Ovary (tissue), 9 donors: ENCODE measurements around the gene ADAMTS17. TPM values are rescaled to one million over a fixed set of nuclear protein-coding genes. Genes with fewer than 3 reads are reported as not detected.
"Not testable (repeated sequence)": the region's sequence is repeated elsewhere in the genome, so short reads cannot be mapped to it uniquely, and the experiment has no call there.

ENCODE experiments used
- DNase-seq, 5 donors: peaks; one replicate each; pipeline ENCODE4 v3.0.0-alpha.2; 2019 to 2020
- H3K27ac ChIP-seq, 2 donors: fragments of 200-600 bp; one replicate each; pipeline versions ENCODE4 v1.5.1 to v1.8.0; 2019 to 2022
- H3K27me3 ChIP-seq: fragments of 200-600 bp; one replicate; pipeline ENCODE4 v1.8.0; 2022
- H3K36me3 ChIP-seq: fragments of 200-600 bp; sonication (generic); one replicate; pipeline ENCODE4 v1.5.1; 2019
- H3K4me1 ChIP-seq: one replicate; pipeline ENCODE4 v1.8.1; 2013; ENCODE audit warnings: mild to moderate bottlenecking, moderate library complexity; ENCODE audit not compliant: insufficient read depth
- H3K4me3 ChIP-seq: fragments of 200-600 bp; sonication (generic); one replicate; pipeline ENCODE4 v1.5.1; 2017
- H3K9me3 ChIP-seq, 2 donors: fragments of 200-600 bp in 1 of 2; sonication (generic) in 1 of 2; one replicate each; pipeline versions ENCODE4 v1.5.1 to v1.8.1; 2013 to 2019; ENCODE audit warnings: mild to moderate bottlenecking in 1 of 2, moderate library complexity in 1 of 2
- EP300 ChIP-seq: sonication (generic); formaldehyde crosslinking; IDR thresholded peaks from one replicate; pipeline ENCODE4 v1.6.1; 2017; ENCODE audit warnings: antibody characterized with exemption
- POLR2A ChIP-seq: fragments of 450-650 bp; IDR thresholded peaks from one replicate; pipeline ENCODE4 v1.6.1; 2017; ENCODE audit warnings: antibody characterized with exemption, mild to moderate bottlenecking, moderate library complexity
- WGBS, 3 donors: extraction: QIAGEN DNeasy Blood & Tissue Kit in 1 of 3; methylation state at CpG; one replicate each; pipeline versions ENCODE4 v1.1.5 to v1.1.7; 2013 to 2017; 5-methylcytosine and 5-hydroxymethylcytosine counted together
- intact Hi-C, 4 donors: fragments of 100-400 bp; cut with DNase I; formaldehyde crosslinking; loops; one replicate each; pipeline versions ENCODE4 v1.11.0 to v1.15.1; 2022 to 2023
- polyA plus RNA-seq, 2 donors: library from polyadenylated mRNA; stranded (reverse); fragments of 200-250 nt in 1 of 2; fragments of 350-450 nt in 1 of 2; fragmentation: Illumina TruSeq in 1 of 2; extraction: RNeasy Lipid Tissue Mini Kit (QIAGEN cat#74804) in 1 of 2; gene quantifications; one replicate each; pipeline ENCODE4 v1.2.3, GENCODE V29; 2013 to 2014
- small RNA-seq: library from RNA; depleted of rRNA; stranded (forward); fragments of <200 nt; gene quantifications from one replicate; pipeline ENCODE3, GENCODE V24; 2016
- total RNA-seq, 7 donors: library from RNA; depleted of rRNA in 2 of 7; stranded (reverse); fragments of >200 nt in 2 of 7; fragmentation: NEBNext Ultra II Directional in 3 of 7; extraction: Animal tissue kit (Norgen Biotek cat#: 25700) in 3 of 7; gene quantifications; one replicate each; pipeline versions ENCODE4 v1.1.0 to v1.2.4, GENCODE V29; 2016 to 2023
- TF ChIP-seq, protein P1 (sequence below), 3 donors: fragments of 450-650 bp in 2 of 3; fragments of 200-600 bp in 1 of 3; IDR thresholded peaks; one replicate each; pipeline versions ENCODE4 v1.5.1 to v1.8.0; 2016 to 2022; ENCODE audit warnings: antibody characterized with exemption in 3 of 3, mild to moderate bottlenecking in 1 of 3
- donor health status: DM: no; HTN: no; CAD: no; lungs with moderate emphysema.
- donor health status: DM: no; HTN: no; CAD: no.
- donor health status: Bipolar disorder and iron deficiency.
- donor health status: DM: yes; HTN: yes; CAD: no.
- donor health status: DM: no; HTN: no; CAD: no.
- donor health status: DM: yes; HTN: yes; CAD: no.

Gene ADAMTS17
- total and polyA plus RNA-seq, 9 donors, result 1.3 to 11.3 (median 5.9) TPM

DNA sequence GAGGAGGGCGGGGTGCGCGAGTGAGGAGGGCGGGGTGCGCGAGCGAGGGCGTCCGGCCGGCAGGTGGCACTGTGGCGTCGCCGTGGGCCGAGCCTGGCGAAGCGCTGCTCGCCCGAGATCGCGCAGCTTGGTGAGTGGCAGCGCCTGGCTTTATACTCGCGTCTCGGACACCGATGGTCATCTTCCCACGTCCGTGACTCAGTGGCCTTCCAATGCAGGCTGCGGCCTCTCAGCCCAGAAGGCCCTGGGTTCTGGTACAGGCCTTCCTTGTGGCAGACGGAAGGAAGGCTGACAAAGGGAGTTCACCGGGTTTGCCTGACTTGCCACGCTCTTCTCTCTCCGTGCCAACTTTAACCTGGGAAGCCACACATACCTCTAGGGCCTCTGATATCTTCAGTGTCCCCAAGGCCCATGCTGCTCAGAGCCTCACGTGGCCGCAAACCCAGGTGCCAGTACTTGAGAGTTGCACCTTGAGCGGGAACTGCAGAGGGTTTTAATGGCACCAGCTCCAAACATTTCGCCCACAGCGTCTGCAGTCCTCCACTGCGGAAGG is 413.3 kb downstream of the ADAMTS17 start:
- DNase-seq, result peak; percentile 56 to 90 (median 86)
- Histone ChIP-seq H3K27ac (peak overlapping the region; percentile 79 to 88), H3K36me3 (no peaks in the 10 kb centered on the region), H3K4me3 (peak overlapping the region; percentile 39), H3K9me3 (no peaks in the 10 kb centered on the region), H3K27me3 (no peaks in the 10 kb centered on the region), H3K4me1 (peaks cover 1% of the 10 kb centered on the region)
- intact Hi-C loops, result loop anchor here in 1 of 4 donors (5.0 kb wide), 1 partner anchor 414 kb away; the partner anchor contains the start of gene ADAMTS17
- WGBS, 3 donors, result 8 to 17% (median 13%) methylated on average over 35 to 38 of the region's 38 CpGs
- TF ChIP-seq, protein P1, sequence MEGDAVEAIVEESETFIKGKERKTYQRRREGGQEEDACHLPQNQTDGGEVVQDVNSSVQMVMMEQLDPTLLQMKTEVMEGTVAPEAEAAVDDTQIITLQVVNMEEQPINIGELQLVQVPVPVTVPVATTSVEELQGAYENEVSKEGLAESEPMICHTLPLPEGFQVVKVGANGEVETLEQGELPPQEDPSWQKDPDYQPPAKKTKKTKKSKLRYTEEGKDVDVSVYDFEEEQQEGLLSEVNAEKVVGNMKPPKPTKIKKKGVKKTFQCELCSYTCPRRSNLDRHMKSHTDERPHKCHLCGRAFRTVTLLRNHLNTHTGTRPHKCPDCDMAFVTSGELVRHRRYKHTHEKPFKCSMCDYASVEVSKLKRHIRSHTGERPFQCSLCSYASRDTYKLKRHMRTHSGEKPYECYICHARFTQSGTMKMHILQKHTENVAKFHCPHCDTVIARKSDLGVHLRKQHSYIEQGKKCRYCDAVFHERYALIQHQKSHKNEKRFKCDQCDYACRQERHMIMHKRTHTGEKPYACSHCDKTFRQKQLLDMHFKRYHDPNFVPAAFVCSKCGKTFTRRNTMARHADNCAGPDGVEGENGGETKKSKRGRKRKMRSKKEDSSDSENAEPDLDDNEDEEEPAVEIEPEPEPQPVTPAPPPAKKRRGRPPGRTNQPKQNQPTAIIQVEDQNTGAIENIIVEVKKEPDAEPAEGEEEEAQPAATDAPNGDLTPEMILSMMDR (IDR thresholded peaks at IDR 0.05), result peak; percentile 50 to 64 (median 59)
- TF ChIP-seq POLR2A (no peak), EP300 (no peak)

DNA sequence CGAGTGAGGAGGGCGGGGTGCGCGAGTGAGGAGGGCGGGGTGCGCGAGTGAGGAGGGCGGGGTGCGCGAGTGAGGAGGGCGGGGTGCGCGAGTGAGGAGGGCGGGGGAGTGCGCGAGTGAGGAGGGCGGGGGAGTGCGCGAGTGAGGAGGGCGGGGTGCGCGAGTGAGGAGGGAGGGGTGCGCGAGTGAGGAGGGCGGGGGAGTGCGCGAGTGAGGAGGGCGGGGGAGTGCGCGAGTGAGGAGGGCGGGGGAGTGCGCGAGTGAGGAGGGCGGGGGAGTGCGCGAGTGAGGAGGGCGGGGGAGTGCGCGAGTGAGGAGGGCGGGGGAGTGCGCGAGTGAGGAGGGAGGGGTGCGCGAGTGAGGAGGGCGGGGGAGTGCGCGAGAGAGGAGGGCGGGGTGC is 415.2 kb downstream of the ADAMTS17 start:
- intact Hi-C loops, result loop anchor here in 1 of 4 donors (5.0 kb wide), 1 partner anchor 416 kb away; the partner anchor contains the start of gene ADAMTS17
- not testable (repeated sequence) for H3K4me3 ChIP-seq, H3K36me3 ChIP-seq, H3K27ac ChIP-seq, DNase-seq, H3K9me3 ChIP-seq, H3K27me3 ChIP-seq, H3K4me1 ChIP-seq
- no CpG with 5 or more reads among the region's 48 CpGs for WGBS, 3 donors

DNA sequence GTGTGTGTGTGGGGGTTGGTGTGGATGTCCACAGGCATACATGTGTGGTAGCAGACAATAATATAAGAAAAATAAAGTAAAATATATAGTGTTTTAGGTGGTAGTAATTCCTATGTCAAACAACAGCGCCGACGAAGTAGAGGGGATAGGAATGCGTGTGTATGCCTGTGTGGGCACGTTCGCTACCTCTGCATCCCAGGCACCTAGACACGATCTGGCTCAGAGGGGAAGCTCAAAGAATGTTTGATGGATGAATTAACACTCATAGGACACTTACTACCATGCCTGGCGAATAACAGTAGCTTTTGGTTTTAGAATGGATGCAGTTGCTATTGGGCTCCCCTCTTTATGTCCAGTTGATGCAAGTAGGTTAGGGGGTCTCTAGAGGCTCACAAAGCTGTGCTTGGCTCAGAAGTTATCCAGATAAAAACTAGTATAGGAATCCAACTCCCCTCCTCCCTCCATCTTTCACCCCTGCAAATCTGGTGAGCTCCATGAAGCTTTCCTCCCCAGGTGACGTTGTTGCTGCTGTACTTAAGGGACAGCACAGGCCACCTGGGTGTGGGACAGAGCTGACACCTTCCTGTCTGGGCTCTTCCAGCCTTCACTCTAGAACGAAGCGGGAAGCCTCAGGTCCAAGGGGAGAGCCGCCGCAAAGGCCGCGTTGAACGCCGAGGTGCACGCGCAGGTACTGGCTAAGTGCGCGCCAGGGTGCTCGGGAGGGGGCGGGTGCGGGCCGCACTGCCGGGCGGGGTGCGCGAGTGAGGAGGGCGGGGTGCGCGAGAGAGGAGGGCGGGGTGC is 415.9 kb downstream of the ADAMTS17 start:
- Histone ChIP-seq H3K4me1 (peaks cover 1% of the 10 kb centered on the region), H3K36me3 (no peaks in the 10 kb centered on the region), H3K9me3 (no peaks in the 10 kb centered on the region), H3K4me3 (peak overlapping the region; percentile 37), H3K27ac (peak overlapping the region in 1 of 2 donors; percentile 21), H3K27me3 (no peaks in the 10 kb centered on the region)
- peak; percentile 41 to 77 (median 70) for DNase-seq
- intact Hi-C loops, result loop anchor here in 1 of 4 donors (5.0 kb wide), 1 partner anchor 416 kb away; the partner anchor contains the start of gene ADAMTS17
- 12 to 33% (median 20%) methylated on average over 12 to 32 of the region's 33 CpGs for WGBS, 3 donors
- no peak for TF ChIP-seq EP300
- no peak for TF ChIP-seq POLR2A
- TF ChIP-seq, protein P1 (IDR thresholded peaks at IDR 0.05), result no peak

DNA sequence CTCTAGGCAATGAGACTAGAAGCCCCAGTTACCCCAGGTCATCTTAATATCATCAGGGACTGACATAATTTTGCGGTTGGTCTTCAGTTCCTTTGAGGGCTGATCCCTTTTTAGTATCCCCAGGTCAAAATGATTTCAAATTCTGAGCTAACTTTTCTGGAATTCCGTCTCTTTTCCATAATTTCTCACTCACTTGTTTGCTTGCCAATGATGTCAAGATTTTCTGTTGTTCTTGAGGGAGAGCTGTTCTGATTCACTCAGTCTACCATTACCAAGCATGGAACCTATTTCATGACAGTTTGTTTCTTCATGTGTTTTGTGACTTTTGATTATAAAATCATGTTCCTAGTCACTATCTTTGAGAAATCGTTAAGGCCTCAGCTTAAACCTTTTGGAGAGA is 418.1 kb downstream of the ADAMTS17 start:
- WGBS, 3 donors, result 66 to 69% (median 68%) methylated on average over 3 of the region's 3 CpGs
- intact Hi-C loops, result no loop called here
- Histone ChIP-seq H3K36me3 (no peaks in the 10 kb centered on the region), H3K4me3 (no peak overlapping the region), H3K27ac (no peak overlapping the region), H3K27me3 (no peaks in the 10 kb centered on the region), H3K4me1 (peaks cover 1% of the 10 kb centered on the region), H3K9me3 (no peaks in the 10 kb centered on the region)
- TF ChIP-seq POLR2A, result no peak
- no peak for TF ChIP-seq EP300
- DNase-seq, result no peak

Small RNAs within 50 kb of the gene (small RNA-seq; reads per million reads assigned to genes)
- gene RNA5SP402, result not detected

Other genes starting within 250 kb of the ADAMTS17 start
- gene CERS3, start 187.0 kb upstream of the ADAMTS17 start, total RNA-seq, result under 1 TPM in 4 of 7 donors, not detected in 3; 0.11 to 0.48 (median 0.18) TPM
- gene CERS3, start 187.0 kb upstream of the ADAMTS17 start, polyA plus RNA-seq, result under 1 TPM in 1 of 2 donors, not detected in 1; 0.02 TPM